Keratinocyte (primary cell): ENCODE results near the gene NT5DC4. TPM values are rescaled to one million over a fixed set of nuclear protein-coding genes. Genes with fewer than 3 reads are reported as not detected.

ENCODE experiments used
- DNase-seq: peaks from one replicate; pipeline ENCODE4 v3.0.0-alpha.2; 2011; ENCODE audit warnings: low read depth, missing footprints, low spot score
- FAIRE-seq: peaks from 2 replicates; lab custom pipeline; 2011; peaks lifted over from hg19 to GRCh38; lab: Jason Lieb, UNC
- H2AFZ ChIP-seq: 2 replicates; pipeline ENCODE4 v1.6.0; 2012; ENCODE audit warnings: low read length, control low read depth, inconsistent platforms; ENCODE audit not compliant: control insufficient read depth
- H3K27ac ChIP-seq: 2 replicates; pipeline ENCODE4 v1.5.1; 2011; ENCODE audit warnings: low read length; ENCODE audit not compliant: control insufficient read depth, insufficient read depth
- H3K27me3 ChIP-seq: 3 replicates; pipeline ENCODE4 v1.6.0; 2011; ENCODE audit warnings: low read length; ENCODE audit not compliant: control insufficient read depth, insufficient read depth; ENCODE audit errors: extremely low read depth
- H3K36me3 ChIP-seq, 2 experiments: 2 replicates in 1 of 2; 3 replicates in 1 of 2; pipeline ENCODE4 v1.5.1; 2011; ENCODE audit warnings: low read length in 2 of 2, mild to moderate bottlenecking in 1 of 2; ENCODE audit not compliant: control insufficient read depth in 2 of 2, insufficient read depth in 2 of 2; ENCODE audit errors: extremely low read depth in 1 of 2
- H3K4me1 ChIP-seq: 3 replicates; pipeline ENCODE4 v1.5.1; 2011; ENCODE audit warnings: low read length; ENCODE audit not compliant: control insufficient read depth, insufficient read depth; ENCODE audit errors: extremely low read depth
- H3K4me2 ChIP-seq: 3 replicates; pipeline ENCODE4 v1.6.0; 2011; ENCODE audit warnings: low read depth, low read length; ENCODE audit not compliant: control insufficient read depth, insufficient read depth; ENCODE audit errors: extremely low read depth
- H3K4me3 ChIP-seq, 3 experiments: fragments of 200-600 bp in 1 of 3; sonication (generic) in 1 of 3; 2 replicates in 2 of 3; 3 replicates in 1 of 3; pipeline ENCODE4 v1.5.1; 2011 to 2016; ENCODE audit warnings: low read length in 3 of 3, mild to moderate bottlenecking in 3 of 3, control low read depth in 2 of 3, inconsistent platforms in 1 of 3, low read depth in 1 of 3, mixed read lengths in 1 of 3, mixed run types in 1 of 3, moderate library complexity in 1 of 3; ENCODE audit not compliant: control insufficient read depth in 2 of 3, insufficient read depth in 2 of 3; ENCODE audit errors: extremely low read depth in 1 of 3
- H3K79me2 ChIP-seq: 2 replicates; pipeline ENCODE4 v1.6.0; 2012; ENCODE audit warnings: low read length; ENCODE audit not compliant: control insufficient read depth, insufficient read depth
- H3K9ac ChIP-seq: 3 replicates; pipeline ENCODE4 v1.6.0; 2011; ENCODE audit warnings: low read length; ENCODE audit not compliant: control insufficient read depth, insufficient read depth; ENCODE audit errors: extremely low read depth
- H3K9me1 ChIP-seq: 3 replicates; pipeline ENCODE4 v1.6.0; 2011; ENCODE audit warnings: low read length; ENCODE audit not compliant: control insufficient read depth, insufficient read depth; ENCODE audit errors: extremely low read depth
- H3K9me3 ChIP-seq: 2 replicates; pipeline ENCODE4 v1.5.1; 2012; ENCODE audit warnings: low read depth, low read length; ENCODE audit not compliant: control insufficient read depth
- H4K20me1 ChIP-seq: 3 replicates; pipeline ENCODE4 v1.6.0; 2011; ENCODE audit warnings: low read length; ENCODE audit not compliant: control insufficient read depth, insufficient read depth; ENCODE audit errors: extremely low read depth
- CTCF ChIP-seq, 3 experiments: IDR thresholded peaks in 1 of 3; conservative IDR thresholded peaks in 1 of 3; optimal IDR thresholded peaks in 1 of 3; 2 replicates in 2 of 3; 3 replicates in 1 of 3; pipeline versions ENCODE3 to v1.5.1; 2011; ENCODE audit warnings: low read length in 3 of 3, mild to moderate bottlenecking in 3 of 3, moderate library complexity in 2 of 3, control low read depth in 1 of 3, inconsistent platforms in 1 of 3; ENCODE audit not compliant: insufficient read depth in 2 of 3; ENCODE audit errors: extremely low read depth in 1 of 3
- EZH2 ChIP-seq: IDR thresholded peaks from one replicate; pipeline ENCODE4 v1.6.1; 2012; ENCODE audit warnings: inconsistent platforms, mild to moderate bottlenecking, low read length, moderate library complexity
- dilution Hi-C: fragments of 300-500 bp; cut with MboI; formaldehyde crosslinking; loops from one replicate; pipeline ENCODE4 v1.7.0; 2020; ENCODE audit warnings: low sequenced_read_pairs; ENCODE audit not compliant: extremely low pct_ligation_motif_present
- polyA minus RNA-seq, 3 experiments: library from RNA; depleted of rRNA, polyadenylated mRNA; stranded (reverse); fragments of >200 nt; gene quantifications; 1 replicate in 1 of 3; 2 replicates in 1 of 3; 3 replicates in 1 of 3; pipeline ENCODE4 v1.2.3, GENCODE V29; 2011
- polyA plus RNA-seq, 5 experiments: library from polyadenylated mRNA; depleted of rRNA in 3 of 5; stranded (reverse) in 3 of 5; stranded (forward) in 1 of 5; unstranded in 1 of 5; fragments of >200 nt; gene quantifications; 1 replicate in 1 of 5; 2 replicates in 3 of 5; 3 replicates in 1 of 5; pipeline versions ENCODE4 v1.2.1 to v1.2.3, GENCODE V29; 2011 to 2012; ENCODE audit warnings: missing spikeins in 2 of 5, low read depth in 1 of 5, low replicate concordance in 1 of 5

Gene NT5DC4
- polyA plus RNA-seq, result 0.03 to 1.00 TPM (median 0.07 TPM) in 3 replicates
- polyA plus RNA-seq (2011; ENCODE audit: low read depth), result not detected
- polyA plus RNA-seq (2011; cell fraction: cytosol; rRNA removed), result 0.06 TPM in 1 of 2 replicates, not detected in the other
- polyA plus RNA-seq (2011; cell fraction: nucleus; rRNA removed), result 0.10 TPM in 1 of 2 replicates, not detected in the other
- polyA plus RNA-seq (2012; ENCODE audit: low replicate concordance), result 0.13 TPM in 1 of 2 replicates, not detected in the other
- not detected in 3 replicates for polyA minus RNA-seq
- polyA minus RNA-seq (2011; cell fraction: cytosol; rRNA and poly(A)+ RNA removed), result not detected
- polyA minus RNA-seq (2011; cell fraction: nucleus; rRNA and poly(A)+ RNA removed), result not detected in 2 replicates

GRCh38 chr2:112720785-112721184 lies at the start of gene NT5DC4:
NT5DC4 (plus strand) TSS chr2:112721020; CDS start chr2:112721080, 60 bp downstream.
- H2AFZ ChIP-seq, result no peak within 1 kb of the TSS
- H3K79me2 ChIP-seq, result no peaks in the 10 kb centered on the region
- H4K20me1 ChIP-seq, result no peaks in the 10 kb centered on the region
- H3K9me1 ChIP-seq, result no peaks in the 10 kb centered on the region
- no peak within 1 kb of the TSS for H3K4me3 ChIP-seq
- no peak within 1 kb of the TSS for H3K9ac ChIP-seq
- H3K4me2 ChIP-seq, result no peak within 1 kb of the TSS
- no peaks in the 10 kb centered on the region for H3K27me3 ChIP-seq
- FAIRE-seq, result no peak
- no peaks in the 10 kb centered on the region for H3K9me3 ChIP-seq
- no peak for DNase-seq
- no peak for TF ChIP-seq EZH2
- TF ChIP-seq CTCF (optimal IDR thresholded peaks at IDR 0.05 in 1 of 3, IDR thresholded peaks at IDR 0.05 in 1 of 3, conservative IDR thresholded peaks at IDR 0.05 in 1 of 3; ENCODE audit: extremely low read depth in 1 of 3, insufficient read depth in 2 of 3, low read length in 3 of 3), result no peak
- dilution Hi-C loops, result no loop called here
- no peak within 1 kb of the TSS for H3K27ac ChIP-seq
- H3K4me1 ChIP-seq, result peaks cover 5% of the 10 kb centered on the region
- no peaks in the 10 kb centered on the region for H3K36me3 ChIP-seq

DNA sequence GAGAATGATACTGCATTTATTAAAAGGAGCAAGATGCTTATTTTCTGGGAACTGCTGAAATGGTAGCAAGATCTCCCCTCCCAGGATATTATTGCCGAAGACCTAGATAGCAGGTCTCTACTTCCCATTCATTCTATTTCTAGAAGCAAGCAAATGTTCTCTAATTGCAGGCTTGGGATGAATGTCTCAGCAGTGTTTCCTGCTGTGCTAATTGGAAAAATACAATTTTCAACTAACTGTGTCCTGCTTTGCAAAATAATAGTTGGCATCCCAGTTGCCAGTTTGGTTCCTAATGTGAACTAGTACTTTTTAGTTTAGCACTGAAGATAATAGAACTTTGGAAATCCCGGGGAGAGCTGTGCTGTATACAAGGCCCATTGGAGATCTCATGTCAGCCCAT lies 49.0 kb upstream of the NT5DC4 start:
- H3K4me2 ChIP-seq, result no peak overlapping the region
- no peaks in the 10 kb centered on the region for H3K9me1 ChIP-seq
- no peak for TF ChIP-seq CTCF (optimal IDR thresholded peaks at IDR 0.05 in 1 of 3, IDR thresholded peaks at IDR 0.05 in 1 of 3, conservative IDR thresholded peaks at IDR 0.05 in 1 of 3; ENCODE audit: extremely low read depth in 1 of 3, insufficient read depth in 2 of 3, low read length in 3 of 3)
- no peak for TF ChIP-seq EZH2
- H3K27me3 ChIP-seq, result no peaks in the 10 kb centered on the region
- H3K9ac ChIP-seq, result no peak overlapping the region
- H3K27ac ChIP-seq, result no peak overlapping the region
- H3K4me1 ChIP-seq, result no peaks in the 10 kb centered on the region
- dilution Hi-C loops, result no loop called here
- no peak overlapping the region for H3K4me3 ChIP-seq
- H3K36me3 ChIP-seq, result no peaks in the 10 kb centered on the region
- H3K9me3 ChIP-seq, result no peaks in the 10 kb centered on the region
- FAIRE-seq, result no peak
- DNase-seq, result no peak
- H2AFZ ChIP-seq, result no peak overlapping the region
- no peaks in the 10 kb centered on the region for H3K79me2 ChIP-seq
- no peaks in the 10 kb centered on the region for H4K20me1 ChIP-seq
